Heart right ventricle (tissue), 16 donors: Measurements from ENCODE around the gene WDR19. TPM values are rescaled to one million over a fixed set of nuclear protein-coding genes. Genes with fewer than 3 reads are reported as not detected.
"Not testable (repeated sequence)": the region's sequence is repeated elsewhere in the genome, so short reads cannot be mapped to it uniquely, and the experiment has no call there.

Experiments used
- ATAC-seq, 8 donors: fragments of 200-7000 bp; cut with Tn5 transposase; one replicate each; pipeline ENCODE4 v1.9.1; 2020; ENCODE audit warnings: mild to moderate bottlenecking in 8 of 8, moderate library complexity in 8 of 8, moderate number of reproducible peaks in 1 of 8
- DNase-seq, 2 donors: peaks; one replicate each; pipeline ENCODE4 v3.0.0-alpha.2; 2020
- H3K27ac ChIP-seq, 10 donors: fragments of 200-600 bp; sonication (generic) in 2 of 10; one replicate each; pipeline versions ENCODE4 v1.5.0 to v1.8.0; 2020 to 2022; ENCODE audit warnings: mild to moderate bottlenecking in 3 of 10
- H3K27me3 ChIP-seq, 7 donors: fragments of 200-600 bp; one replicate each; pipeline ENCODE4 v1.8.0; 2021 to 2022; ENCODE audit warnings: mild to moderate bottlenecking in 2 of 7
- H3K36me3 ChIP-seq, 9 donors: fragments of 200-600 bp; sonication (generic) in 1 of 9; one replicate each; pipeline versions ENCODE4 v1.5.0 to v1.8.0; 2020 to 2022; ENCODE audit warnings: mild to moderate bottlenecking in 2 of 9
- H3K4me1 ChIP-seq, 9 donors: fragments of 200-600 bp; sonication (generic) in 1 of 9; one replicate each; pipeline versions ENCODE4 v1.5.0 to v1.8.0; 2020 to 2022; ENCODE audit warnings: mild to moderate bottlenecking in 4 of 9
- H3K4me3 ChIP-seq, 10 donors: fragments of 200-600 bp; sonication (generic) in 2 of 10; one replicate each; pipeline versions ENCODE4 v1.5.0 to v1.8.0; 2020 to 2022; ENCODE audit warnings: mild to moderate bottlenecking in 7 of 10, moderate library complexity in 2 of 10
- H3K9me3 ChIP-seq, 11 donors: fragments of 200-600 bp in 10 of 11; sonication (generic) in 2 of 11; one replicate each; pipeline versions ENCODE4 v1.5.0 to v1.8.0; 2013 to 2022; ENCODE audit warnings: mild to moderate bottlenecking in 2 of 11, control low read depth in 1 of 11, moderate library complexity in 1 of 11
- CTCF ChIP-seq, 9 donors: fragments of 200-600 bp; sonication (generic) in 2 of 9; IDR thresholded peaks; one replicate each; pipeline versions ENCODE4 v1.5.0 to v1.8.0; 2021 to 2022; ENCODE audit warnings: antibody characterized with exemption in 9 of 9, mild to moderate bottlenecking in 5 of 9, moderate library complexity in 1 of 9
- WGBS, 2 donors: extraction: QIAGEN DNeasy Blood & Tissue Kit; methylation state at CpG; one replicate each; pipeline ENCODE4 v1.1.7; 2013; ENCODE audit warnings: inconsistent platforms in 1 of 2; 5-methylcytosine and 5-hydroxymethylcytosine counted together
- intact Hi-C, 10 donors: fragments of 100-400 bp; cut with DNase I; formaldehyde crosslinking; loops; one replicate each; pipeline versions ENCODE4 v1.11.1 to v1.14.2; 2022
- polyA plus RNA-seq, 2 donors: library from polyadenylated mRNA; stranded (reverse); fragments of 200-250 nt; gene quantifications; one replicate each; pipeline ENCODE4 v1.2.3, GENCODE V29; 2013
- total RNA-seq, 10 donors: library from RNA; stranded (reverse); fragmentation: NEBNext Ultra II Directional in 3 of 10; extraction: Animal tissue kit (Norgen Biotek cat#: 25700) in 3 of 10; gene quantifications; one replicate each; pipeline versions ENCODE4 v1.2.1 to v1.2.4, GENCODE V29; 2021 to 2023
- donor health status: Arrhythmogenic right ventricular cardiomyopathy.
- donor health status: ischemic (EF 13 %, LVEDD 7.1; RV severe dilation, severe dysfunction).
- donor health status: healthy with polysubstance abuse.
- donor health status: DM: no; HTN: yes; CAD: no.
- donor health status: DM: no; HTN: no; CAD: no.
- donor health status: ischemic (EF 25% LVEDD 6.9; RV normal size, moderate dysfunction).
- donor health status: ischemic (EF 25% LVEDD 5.7; RV mildly dilated, moderate dysfunction).
- donor health status: healthy.
- donor health status: DM: yes; HTN: yes; CAD: no.
- donor health status: Ischemic cardiomyopathy.
- donor health status: ischemic (EF 35%, LVEDD 5.7; RV mildly dilated, moderate dysfunction).
- donor health status: nonischemic (EF 11% LVEDD 7.7; RV severe dilation, severe dysfunction).
- donor health status: DM: yes; HTN: yes; CAD: no.
- donor health status: PGD.
- donor health status: ischemic (EF 29% LVEDD 5.4; RV normal size, mild dysfunction).
- donor health status: nonischemic (EF 23%, LVEDD 6.1; RV moderate dilation, normal function).

Gene WDR19
- total and polyA plus RNA-seq, 12 donors = 4.1 to 25.8 (median 7.3) TPM

GRCh38 chr4:39286263-39286662, 103.9 kb downstream of the WDR19 start:
- no peak for TF ChIP-seq CTCF (IDR thresholded peaks at IDR 0.05)
- H3K9me3 ChIP-seq = peaks cover 0 to 7% (median 0%) of the 10 kb centered on the region in 11 donors
- no peak overlapping the region for H3K27ac ChIP-seq
- DNase-seq (no peak), ATAC-seq (no peak)
- peaks cover 0 to 86% (median 24%) of the 10 kb centered on the region in 9 donors for H3K36me3 ChIP-seq
- H3K4me1 ChIP-seq = no peaks in the 10 kb centered on the region
- H3K27me3 ChIP-seq = no peaks in the 10 kb centered on the region
- intact Hi-C loops = no loop called here
- no peak overlapping the region for H3K4me3 ChIP-seq
- WGBS, 2 donors = 94 to 98% methylated on average over 2 of the region's 2 CpGs

- Histone ChIP-seq H3K27me3 (no peaks in the 10 kb centered on the region), H3K36me3 (peaks cover 0 to 87% (median 28%) of the 10 kb centered on the region in 9 donors), H3K4me3 (no peak overlapping the region), H3K9me3 (peaks cover 0 to 2% (median 0%) of the 10 kb centered on the region in 11 donors), H3K4me1 (no peaks in the 10 kb centered on the region), H3K27ac (no peak overlapping the region)
- DNase-seq = no peak
- no peak for TF ChIP-seq CTCF (IDR thresholded peaks at IDR 0.05)
- no peak for ATAC-seq
- intact Hi-C loops = no loop called here
- 96 to 100% methylated on average over 4 of the region's 4 CpGs for WGBS, 2 donors
Measured at GRCh38 chr4:39287223-39287622, 104.9 kb downstream of the WDR19 start.

- TF ChIP-seq CTCF (IDR thresholded peaks at IDR 0.05) = no peak
- intact Hi-C loops = no loop called here
- H3K27me3 ChIP-seq = no peaks in the 10 kb centered on the region
- DNase-seq (no peak), ATAC-seq (no peak)
- no peak overlapping the region for H3K27ac ChIP-seq
- H3K4me1 ChIP-seq = no peaks in the 10 kb centered on the region
- no peak overlapping the region for H3K4me3 ChIP-seq
- peaks cover 0 to 94% (median 36%) of the 10 kb centered on the region in 9 donors for H3K36me3 ChIP-seq
- WGBS, 2 donors = 98 to 99% methylated on average over 2 of the region's 2 CpGs
- H3K9me3 ChIP-seq = no peaks in the 10 kb centered on the region
Measured at GRCh38 chr4:39291686-39292085, 109.4 kb downstream of the WDR19 start.

- ATAC-seq, intact Hi-C loops, H3K4me3 ChIP-seq, H3K9me3 ChIP-seq, H3K27me3 ChIP-seq, DNase-seq, H3K27ac ChIP-seq, H3K4me1 ChIP-seq: not testable (repeated sequence)
- 98 to 99% methylated on average over 5 of the region's 5 CpGs for WGBS, 2 donors
- peaks cover 0 to 88% (median 36%) of the 10 kb centered on the region in 9 donors for H3K36me3 ChIP-seq
Measured at GRCh38 chr4:39292433-39292832, 110.1 kb downstream of the WDR19 start.

GRCh38 chr4:39295784-39296183, 113.5 kb downstream of the WDR19 start:
- Histone ChIP-seq H3K27ac (no peak overlapping the region), H3K36me3 (peaks cover 0 to 88% (median 36%) of the 10 kb centered on the region in 9 donors), H3K27me3 (no peaks in the 10 kb centered on the region), H3K9me3 (no peaks in the 10 kb centered on the region), H3K4me3 (no peak overlapping the region), H3K4me1 (no peaks in the 10 kb centered on the region)
- WGBS, 2 donors = 97 to 98% methylated on average over 8 of the region's 8 CpGs
- intact Hi-C loops = no loop called here
- ATAC-seq (no peak), DNase-seq (no peak)
- no peak for TF ChIP-seq CTCF (IDR thresholded peaks at IDR 0.05)
